ENCODE measurements around the gene PDE7B.

The PDE7B gene
- 0.12 to 1.8 (median 0.42) reads per million in 4 donors for total RNA-seq

GRCh38 chr6:135851442-135852271 lies at the start of gene PDE7B:
TSS of gene PDE7B (plus strand) at chr6:135851701.
- DNase-seq, result peak in 3 of 5 donors; percentile 14 to 72 (median 18)

GRCh38 chr6:135801755-135802465 lies 49.6 kb upstream of the PDE7B start:
- no peak for DNase-seq

GRCh38 chr6:135810486-135810885 lies 41.0 kb upstream of the PDE7B start:
- DNase-seq, result no peak

GRCh38 chr6:135811170-135811569 lies 40.3 kb upstream of the PDE7B start:
- no peak for DNase-seq

- DNase-seq, result no peak
Measured at GRCh38 chr6:135811644-135812526, 39.6 kb upstream of the PDE7B start.

- no peak for DNase-seq
Measured at GRCh38 chr6:135813401-135813800, 38.1 kb upstream of the PDE7B start.

- DNase-seq, result no peak
Measured at GRCh38 chr6:135814043-135814442, 37.5 kb upstream of the PDE7B start.

GRCh38 chr6:135815216-135815615 lies 36.3 kb upstream of the PDE7B start:
- DNase-seq, result no peak

- no peak for DNase-seq
Measured at GRCh38 chr6:135817035-135817434, 34.5 kb upstream of the PDE7B start.

GRCh38 chr6:135819665-135820064 lies 31.8 kb upstream of the PDE7B start:
- DNase-seq, result no peak

GRCh38 chr6:135820340-135820739 lies 31.2 kb upstream of the PDE7B start:
- DNase-seq, result no peak

- DNase-seq, result no peak
Measured at GRCh38 chr6:135823851-135824250, 27.6 kb upstream of the PDE7B start.

GRCh38 chr6:135826236-135826804 lies 25.2 kb upstream of the PDE7B start:
- no peak for DNase-seq

- no peak for DNase-seq
Measured at GRCh38 chr6:135828021-135828420, 23.5 kb upstream of the PDE7B start.

- no peak for DNase-seq
Measured at GRCh38 chr6:135830452-135830881, 21.0 kb upstream of the PDE7B start.

GRCh38 chr6:135831016-135831415 lies 20.5 kb upstream of the PDE7B start:
- DNase-seq, result no peak

- no peak for DNase-seq
Measured at GRCh38 chr6:135832166-135832565, 19.3 kb upstream of the PDE7B start.

GRCh38 chr6:135833771-135834170 lies 17.7 kb upstream of the PDE7B start:
- DNase-seq, result no peak

- DNase-seq, result no peak
Measured at GRCh38 chr6:135837735-135838449, 13.6 kb upstream of the PDE7B start.

GRCh38 chr6:135839121-135839520 lies 12.4 kb upstream of the PDE7B start:
- DNase-seq, result no peak

- DNase-seq, result no peak
Measured at GRCh38 chr6:135842618-135843392, 8.7 kb upstream of the PDE7B start.

Data from T-helper 1 cell (primary cell).